Measurements from ENCODE around the gene COL28A1.
A peak's percentile ranks its signal among the peaks of the same experiment; 100 is the strongest.

Gene COL28A1

DNA sequence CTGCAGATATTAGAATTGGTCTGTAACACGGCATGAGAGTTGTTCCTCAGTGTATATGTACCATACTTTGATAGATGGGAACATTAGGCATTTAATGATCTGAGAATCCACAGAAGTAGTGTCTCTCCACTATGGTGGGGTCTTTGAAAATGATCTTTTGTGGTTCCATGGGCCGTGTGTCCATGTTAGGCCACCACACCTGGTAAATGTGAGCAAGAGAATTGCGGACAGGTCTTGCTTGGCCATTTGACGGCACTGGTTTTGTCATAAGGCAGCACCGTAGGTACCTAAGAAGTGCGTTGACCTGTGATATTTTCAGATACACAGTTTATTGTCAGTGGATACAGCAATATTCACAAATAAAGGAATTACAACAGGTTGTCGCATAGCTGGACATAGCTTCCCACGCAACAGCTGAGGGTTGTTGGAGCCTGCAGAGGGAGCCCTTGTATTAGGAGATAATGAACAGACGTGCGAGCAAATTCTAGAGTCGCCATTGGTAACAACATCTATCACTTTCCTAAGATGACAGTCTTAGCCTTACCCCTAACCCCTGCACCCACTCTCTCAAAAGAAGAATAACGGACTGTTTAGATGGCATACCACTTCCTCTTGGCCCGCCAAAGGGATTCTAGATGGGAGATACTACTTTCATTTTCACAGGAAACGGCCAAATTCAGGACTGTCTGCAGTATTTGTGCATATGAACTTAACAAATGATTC, 111.4 kb downstream of the COL28A1 start:
- no peak for DNase-seq (ENCODE audit: low read depth)
- peak overlapping the region; percentile 41 for H3K4me3 ChIP-seq (ENCODE audit: low read length)
- TF ChIP-seq, protein P1, sequence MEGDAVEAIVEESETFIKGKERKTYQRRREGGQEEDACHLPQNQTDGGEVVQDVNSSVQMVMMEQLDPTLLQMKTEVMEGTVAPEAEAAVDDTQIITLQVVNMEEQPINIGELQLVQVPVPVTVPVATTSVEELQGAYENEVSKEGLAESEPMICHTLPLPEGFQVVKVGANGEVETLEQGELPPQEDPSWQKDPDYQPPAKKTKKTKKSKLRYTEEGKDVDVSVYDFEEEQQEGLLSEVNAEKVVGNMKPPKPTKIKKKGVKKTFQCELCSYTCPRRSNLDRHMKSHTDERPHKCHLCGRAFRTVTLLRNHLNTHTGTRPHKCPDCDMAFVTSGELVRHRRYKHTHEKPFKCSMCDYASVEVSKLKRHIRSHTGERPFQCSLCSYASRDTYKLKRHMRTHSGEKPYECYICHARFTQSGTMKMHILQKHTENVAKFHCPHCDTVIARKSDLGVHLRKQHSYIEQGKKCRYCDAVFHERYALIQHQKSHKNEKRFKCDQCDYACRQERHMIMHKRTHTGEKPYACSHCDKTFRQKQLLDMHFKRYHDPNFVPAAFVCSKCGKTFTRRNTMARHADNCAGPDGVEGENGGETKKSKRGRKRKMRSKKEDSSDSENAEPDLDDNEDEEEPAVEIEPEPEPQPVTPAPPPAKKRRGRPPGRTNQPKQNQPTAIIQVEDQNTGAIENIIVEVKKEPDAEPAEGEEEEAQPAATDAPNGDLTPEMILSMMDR (conservative IDR thresholded peaks at IDR 0.05; ENCODE audit: low read depth, low read length), result peak; percentile 91

DNA sequence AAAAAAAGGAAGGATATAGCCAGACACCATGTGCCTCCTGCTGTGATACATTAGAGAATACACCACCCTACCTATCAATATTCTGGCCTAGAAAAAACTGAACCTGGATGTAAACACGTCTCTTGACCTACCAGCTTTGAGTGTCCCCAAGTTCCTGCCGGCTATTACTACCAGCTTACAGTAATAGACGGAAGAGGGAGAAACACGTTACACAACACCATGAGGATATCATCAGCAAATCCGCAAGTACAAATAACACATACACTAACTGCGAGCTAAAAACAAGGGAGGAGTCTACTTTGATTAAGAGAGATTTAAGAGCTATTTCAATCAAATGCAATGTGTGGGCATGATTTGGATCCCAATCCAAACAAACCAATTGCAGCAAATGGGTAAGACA, 113.0 kb downstream of the COL28A1 start:
- TF ChIP-seq, protein P1 (conservative IDR thresholded peaks at IDR 0.05; ENCODE audit: low read depth, low read length), result no peak
- no peak for DNase-seq (ENCODE audit: low read depth)
- no peak overlapping the region for H3K4me3 ChIP-seq (ENCODE audit: low read length)

DNA sequence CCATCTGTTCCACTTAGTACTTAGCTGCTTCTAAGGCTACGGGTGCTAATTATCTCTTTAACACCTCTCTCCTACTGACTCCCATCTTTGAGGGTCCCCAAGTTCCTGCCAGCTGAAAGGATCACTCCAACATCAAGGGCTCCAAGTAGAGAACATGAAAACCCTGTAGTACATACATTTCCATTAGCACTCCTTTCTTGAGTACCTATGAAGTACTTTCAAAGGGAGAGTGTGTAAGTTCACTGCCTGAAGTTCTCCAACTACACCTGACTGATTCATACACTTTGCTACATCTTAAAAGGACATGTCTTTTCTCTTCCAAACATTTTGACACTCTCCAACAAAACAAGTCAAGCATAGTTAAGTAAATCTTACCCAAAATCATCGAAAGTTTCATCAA, 113.8 kb downstream of the COL28A1 start:
- TF ChIP-seq, protein P1 (conservative IDR thresholded peaks at IDR 0.05; ENCODE audit: low read depth, low read length), result no peak
- H3K4me3 ChIP-seq (ENCODE audit: low read length), result no peak overlapping the region
- DNase-seq (ENCODE audit: low read depth), result no peak

DNA sequence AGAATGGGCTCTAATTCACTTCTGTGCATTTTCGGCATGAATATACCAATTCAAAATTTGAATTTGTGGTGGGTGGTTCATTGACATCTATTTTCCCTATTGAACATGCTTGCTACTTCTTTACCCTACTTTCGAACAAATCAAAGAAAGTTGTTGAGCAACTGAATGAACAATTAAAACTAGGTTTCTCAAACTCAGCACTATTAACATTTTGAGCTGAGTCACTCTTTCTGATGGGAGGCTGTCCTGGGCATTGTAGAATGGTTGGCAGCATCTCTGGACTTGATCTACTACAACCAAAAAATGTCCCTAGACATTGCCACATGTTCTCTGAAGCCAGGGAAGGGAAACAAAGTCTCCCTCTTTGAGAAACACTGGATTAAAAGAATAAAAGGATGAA, 116.7 kb downstream of the COL28A1 start:
- TF ChIP-seq, protein P1 (conservative IDR thresholded peaks at IDR 0.05; ENCODE audit: low read depth, low read length), result no peak
- DNase-seq (ENCODE audit: low read depth), result no peak
- H3K4me3 ChIP-seq (ENCODE audit: low read length), result no peak overlapping the region

DNA sequence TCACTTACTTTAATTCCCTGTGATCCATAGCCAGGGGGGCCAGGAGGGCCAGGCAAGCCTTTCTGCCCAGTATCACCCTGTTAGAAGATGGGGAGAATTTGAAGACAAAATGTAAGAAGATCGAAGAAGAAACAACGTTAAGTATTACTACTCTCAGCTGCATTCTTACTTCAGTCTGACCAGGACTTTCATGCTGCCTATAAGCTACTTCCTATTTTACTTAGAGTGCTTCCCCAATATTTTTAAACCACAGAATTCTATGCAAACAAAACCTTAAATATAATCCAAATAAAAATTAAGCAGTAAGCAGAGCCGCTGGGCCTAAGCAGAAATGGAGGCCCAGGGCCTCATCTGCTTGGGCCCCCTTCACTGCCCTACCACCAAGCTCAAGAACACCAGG, 117.8 kb downstream of the COL28A1 start:
- TF ChIP-seq, protein P1 (conservative IDR thresholded peaks at IDR 0.05; ENCODE audit: low read depth, low read length), result no peak
- DNase-seq (ENCODE audit: low read depth), result no peak
- no peak overlapping the region for H3K4me3 ChIP-seq (ENCODE audit: low read length)

DNA sequence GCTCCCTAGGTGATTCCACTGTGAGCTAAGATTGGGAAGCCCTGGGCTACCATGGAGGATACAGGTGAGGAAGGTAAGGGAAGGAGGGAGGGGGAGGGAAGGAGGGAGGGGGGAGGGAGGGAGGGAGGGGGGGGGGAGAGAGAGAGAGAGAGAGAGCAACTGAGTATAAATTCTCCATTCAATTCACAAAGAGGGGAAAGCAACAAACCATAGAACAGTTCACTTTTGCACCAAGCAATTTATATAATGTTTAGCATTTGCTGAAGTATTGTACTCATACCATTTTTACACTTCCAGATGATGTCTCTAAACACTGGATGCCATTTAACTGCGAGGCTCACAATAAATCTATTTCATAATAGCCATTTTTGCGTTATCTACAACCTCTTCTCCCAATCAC, 118.3 kb downstream of the COL28A1 start:
- H3K4me3 ChIP-seq (ENCODE audit: low read length), result no peak overlapping the region
- DNase-seq (ENCODE audit: low read depth), result no peak
- TF ChIP-seq, protein P1 (conservative IDR thresholded peaks at IDR 0.05; ENCODE audit: low read depth, low read length), result no peak
